Chondrocyte (in vitro differentiated cells): ENCODE data around the gene GSKIP. TPM values are rescaled to one million over a fixed set of nuclear protein-coding genes. Genes with fewer than 3 reads are reported as not detected.

Experiments
- DNase-seq: peaks from one replicate; pipeline ENCODE4 v3.0.0; 2021; ENCODE audit warnings: mixed read lengths, low spot score
- H3K27ac Mint-ChIP-seq: one replicate; pipeline ENCODE4 v1.8.0; 2021; ENCODE audit warnings: mild to moderate bottlenecking, moderate library complexity, mixed read lengths; ENCODE audit not compliant: unreplicated experiment
- H3K27me3 Mint-ChIP-seq: 2 replicates; pipeline ENCODE4 v1.8.0; 2021; ENCODE audit warnings: low read depth, mixed read lengths
- H3K36me3 Mint-ChIP-seq: 2 replicates; pipeline ENCODE4 v1.8.0; 2021; ENCODE audit warnings: low read depth, mixed read lengths
- H3K4me1 Mint-ChIP-seq: 2 replicates; pipeline ENCODE4 v1.8.0; 2021; ENCODE audit warnings: low read depth, mild to moderate bottlenecking, mixed read lengths
- H3K4me3 Mint-ChIP-seq: one replicate; pipeline ENCODE4 v1.8.0; 2021; ENCODE audit warnings: mild to moderate bottlenecking, moderate library complexity, mixed read lengths; ENCODE audit not compliant: unreplicated experiment
- H3K9me3 Mint-ChIP-seq: 2 replicates; pipeline ENCODE4 v1.8.0; 2021; ENCODE audit warnings: low read depth, mixed read lengths
- CTCF ChIP-seq: fragments of 200-600 bp; sonication (generic); IDR thresholded peaks from 2 replicates; pipeline ENCODE4 v1.5.0; 2021; ENCODE audit warnings: antibody characterized with exemption, mild to moderate bottlenecking, moderate library complexity
- total RNA-seq: library from RNA; stranded (reverse); gene quantifications from 3 replicates; pipeline ENCODE4 v1.2.1, GENCODE V29; 2021

The GSKIP gene
- total RNA-seq, 1 donor from 2014 or later = 22.4 TPM

- TF ChIP-seq CTCF = no peak
- DNase-seq = no peak
- Mint-ChIP-seq H3K27me3 (no peaks in the 10 kb centered on the region), H3K4me3 (no peak overlapping the region), H3K27ac (no peak overlapping the region), H3K36me3 (peaks cover 4% of the 10 kb centered on the region), H3K9me3 (no peaks in the 10 kb centered on the region), H3K4me1 (no peaks in the 10 kb centered on the region)
Observed at GRCh38 chr14:96385385-96385784, 22.1 kb downstream of the GSKIP start.

GRCh38 chr14:96390965-96391292 lies 27.6 kb downstream of the GSKIP start:
- TF ChIP-seq CTCF = no peak
- DNase-seq = no peak
- no peak overlapping the region for H3K27ac Mint-ChIP-seq
- no peaks in the 10 kb centered on the region for H3K27me3 Mint-ChIP-seq
- H3K4me1 Mint-ChIP-seq = peaks cover 10% of the 10 kb centered on the region
- no peaks in the 10 kb centered on the region for H3K36me3 Mint-ChIP-seq
- no peaks in the 10 kb centered on the region for H3K9me3 Mint-ChIP-seq
- peak overlapping the region; percentile 87 for H3K4me3 Mint-ChIP-seq

- H3K9me3 Mint-ChIP-seq = no peaks in the 10 kb centered on the region
- H3K4me1 Mint-ChIP-seq = peaks cover 10% of the 10 kb centered on the region
- DNase-seq = peak; percentile 98
- peak overlapping the region; percentile 82 for H3K27ac Mint-ChIP-seq
- no peak for TF ChIP-seq CTCF
- no peaks in the 10 kb centered on the region for H3K36me3 Mint-ChIP-seq
- peak overlapping the region; percentile 87 for H3K4me3 Mint-ChIP-seq
- H3K27me3 Mint-ChIP-seq = no peaks in the 10 kb centered on the region
Observed at GRCh38 chr14:96391293-96392118, 28.2 kb downstream of the GSKIP start.

- DNase-seq = no peak
- Mint-ChIP-seq H3K4me1 (peaks cover 10% of the 10 kb centered on the region), H3K27ac (no peak overlapping the region)
Observed at GRCh38 chr14:96393071-96393691, 29.9 kb downstream of the GSKIP start.

More at GRCh38 chr14:96393071-96393691, 29.9 kb downstream of the GSKIP start:
- Mint-ChIP-seq H3K9me3 (no peaks in the 10 kb centered on the region), H3K36me3 (no peaks in the 10 kb centered on the region), H3K27me3 (peaks cover 5% of the 10 kb centered on the region), H3K4me3 (no peak overlapping the region)
- no peak for TF ChIP-seq CTCF
